Activated T-helper 17 cell treated with anti-CD3 and anti-CD28 coated beads, Interleukin-2, amount 50 U/mL, for 72 hours (primary cell): ENCODE measurements around the gene PELI2. TPM values are rescaled to one million over a fixed set of nuclear protein-coding genes. Genes with fewer than 3 reads are reported as not detected.

Experiments used
- ATAC-seq: fragments of 150-1000 bp; cut with Tn5 transposase; replicated peaks from 2 replicates; pipeline ENCODE4 v1.10.0; 2021; ENCODE audit warnings: mild to moderate bottlenecking, moderate library complexity
- H3K27ac Mint-ChIP-seq: one replicate; pipeline ENCODE4 v1.8.0; 2022; ENCODE audit warnings: mixed read lengths
- H3K27me3 Mint-ChIP-seq: one replicate; pipeline ENCODE4 v1.8.0; 2022; ENCODE audit warnings: mixed read lengths
- H3K36me3 Mint-ChIP-seq: one replicate; pipeline ENCODE4 v1.8.0; 2022; ENCODE audit warnings: low read depth, mild to moderate bottlenecking, mixed read lengths
- H3K4me1 Mint-ChIP-seq: one replicate; pipeline ENCODE4 v1.8.0; 2022; ENCODE audit warnings: mixed read lengths
- H3K4me3 Mint-ChIP-seq: one replicate; pipeline ENCODE4 v1.8.0; 2022; ENCODE audit warnings: mild to moderate bottlenecking, mixed read lengths
- H3K9me3 Mint-ChIP-seq: one replicate; pipeline ENCODE4 v1.8.0; 2022; ENCODE audit warnings: mixed read lengths
- total RNA-seq, 2 donors: library from RNA; stranded (reverse); gene quantifications; one replicate each; pipeline ENCODE4 v1.2.3, GENCODE V29; 2022

Gene PELI2
- total RNA-seq, 2 donors from 2014 or later, result 1.0 to 2.3 TPM

DNA sequence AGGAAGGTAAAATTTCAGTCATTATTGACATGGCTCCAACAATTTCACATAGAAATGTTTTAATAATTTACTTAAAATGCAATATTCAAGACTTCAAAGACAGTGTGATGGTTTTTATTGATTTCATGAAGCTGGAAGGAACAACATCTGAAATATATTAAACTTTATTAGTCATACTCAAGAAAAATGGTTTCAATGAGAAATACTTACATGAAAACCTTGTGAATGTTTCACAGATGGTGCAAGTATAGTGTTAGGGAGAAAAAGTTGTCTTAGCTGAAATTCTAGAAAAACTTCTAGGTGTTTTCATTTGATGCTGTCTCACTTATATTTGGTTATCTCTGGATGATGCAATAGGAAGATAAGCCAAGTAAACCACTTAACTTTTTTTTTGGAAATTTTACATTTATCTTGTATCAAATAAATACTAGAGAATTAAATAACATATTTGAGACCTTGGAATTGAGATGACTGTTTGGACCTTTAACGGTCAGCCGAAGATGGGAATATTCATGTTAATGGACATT lies 65.5 kb downstream of the PELI2 start:
- Mint-ChIP-seq H3K27ac (no peak overlapping the region), H3K9me3 (peaks cover 6% of the 10 kb centered on the region), H3K36me3 (peaks cover 29% of the 10 kb centered on the region), H3K27me3 (no peaks in the 10 kb centered on the region), H3K4me1 (peaks cover 12% of the 10 kb centered on the region), H3K4me3 (no peak overlapping the region)
- no peak for ATAC-seq

DNA sequence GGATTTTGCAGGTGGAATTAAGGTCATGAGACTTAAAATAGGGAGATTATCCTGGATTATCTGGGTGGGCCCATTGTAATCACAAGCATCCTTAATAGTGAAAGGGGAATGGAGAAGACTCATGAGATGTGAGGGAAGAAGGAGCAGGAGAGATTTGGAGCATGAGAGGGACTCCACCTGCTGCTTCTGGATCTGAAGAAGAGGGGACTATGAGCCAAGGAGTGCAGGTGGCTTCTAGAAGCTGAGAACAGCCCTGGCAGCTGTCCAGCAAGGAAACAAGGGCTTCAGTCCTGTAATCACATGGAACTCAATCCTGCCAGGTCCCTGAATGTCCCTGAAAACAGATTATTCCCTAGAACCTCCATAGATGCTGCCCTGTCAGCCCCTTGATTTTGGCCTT lies 67.8 kb downstream of the PELI2 start:
- H3K4me1 Mint-ChIP-seq, result peaks cover 6% of the 10 kb centered on the region
- no peaks in the 10 kb centered on the region for H3K27me3 Mint-ChIP-seq
- H3K36me3 Mint-ChIP-seq, result peaks cover 10% of the 10 kb centered on the region
- peaks cover 3% of the 10 kb centered on the region for H3K9me3 Mint-ChIP-seq
- no peak for ATAC-seq
- no peak overlapping the region for H3K27ac Mint-ChIP-seq
- no peak overlapping the region for H3K4me3 Mint-ChIP-seq

DNA sequence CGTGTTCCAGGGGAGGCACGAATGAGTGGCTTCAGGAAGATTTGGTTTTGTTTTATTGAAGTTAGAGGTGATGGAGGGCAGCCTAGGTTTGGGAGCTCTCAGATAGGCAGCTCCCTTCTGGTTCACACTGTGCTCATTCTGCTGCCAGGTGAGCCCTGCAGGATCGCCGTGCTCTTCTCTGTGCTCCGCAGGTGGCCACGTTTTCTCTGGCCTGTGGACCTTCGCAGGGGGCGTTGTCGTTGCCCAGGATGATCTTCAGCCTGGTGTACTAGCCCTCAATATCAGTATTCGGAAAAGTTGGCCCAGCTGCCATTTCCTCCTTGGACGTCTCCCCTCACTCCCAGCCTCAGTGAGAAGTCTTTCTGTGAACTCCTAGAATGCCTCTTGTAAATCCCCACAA lies 69.5 kb downstream of the PELI2 start:
- no peak for ATAC-seq
- Mint-ChIP-seq H3K36me3 (no peaks in the 10 kb centered on the region), H3K4me3 (no peak overlapping the region), H3K9me3 (no peaks in the 10 kb centered on the region), H3K27me3 (no peaks in the 10 kb centered on the region), H3K27ac (no peak overlapping the region), H3K4me1 (no peaks in the 10 kb centered on the region)

DNA sequence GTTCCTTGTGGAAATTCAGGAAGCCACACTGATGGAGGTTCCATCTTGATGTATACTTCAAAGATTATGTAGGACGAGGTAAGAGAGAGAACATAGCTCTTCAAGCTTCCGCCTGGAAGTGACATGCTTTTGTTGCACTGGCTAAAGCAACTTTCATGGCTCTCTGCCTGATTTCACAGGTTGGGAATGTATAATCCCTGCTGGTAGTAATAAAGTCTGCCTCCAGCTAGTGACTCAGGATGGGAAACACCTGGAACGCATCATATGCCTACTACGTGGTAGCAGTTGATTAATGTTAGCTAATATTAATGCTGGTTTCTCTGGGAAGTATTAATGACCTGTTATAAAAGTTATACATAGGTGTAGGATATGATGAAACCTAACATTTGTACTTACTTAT lies 71.1 kb downstream of the PELI2 start:
- ATAC-seq, result no peak
- H3K36me3 Mint-ChIP-seq, result no peaks in the 10 kb centered on the region
- no peaks in the 10 kb centered on the region for H3K4me1 Mint-ChIP-seq
- H3K4me3 Mint-ChIP-seq, result no peak overlapping the region
- no peaks in the 10 kb centered on the region for H3K27me3 Mint-ChIP-seq
- H3K27ac Mint-ChIP-seq, result no peak overlapping the region
- H3K9me3 Mint-ChIP-seq, result no peaks in the 10 kb centered on the region

DNA sequence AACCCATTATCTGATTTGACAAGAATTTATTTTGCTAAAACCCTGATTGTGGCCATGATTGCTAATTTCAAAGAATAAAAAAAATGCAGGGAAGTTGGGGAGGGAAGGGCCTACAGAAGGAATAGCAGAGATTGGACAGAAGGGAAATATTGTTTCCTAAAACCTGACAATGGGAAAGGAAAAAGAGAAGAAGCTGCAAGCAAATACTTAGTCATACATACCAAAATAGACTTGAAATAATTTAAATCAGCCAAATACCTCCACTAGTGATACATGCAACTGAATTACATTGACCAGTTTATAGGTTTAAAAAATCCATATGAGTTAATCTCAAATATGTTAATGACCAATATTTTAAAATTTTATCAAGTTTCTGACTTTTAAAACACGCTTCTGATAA lies 75.1 kb downstream of the PELI2 start:
- no peak overlapping the region for H3K27ac Mint-ChIP-seq
- peaks cover 7% of the 10 kb centered on the region for H3K4me1 Mint-ChIP-seq
- no peaks in the 10 kb centered on the region for H3K27me3 Mint-ChIP-seq
- H3K9me3 Mint-ChIP-seq, result no peaks in the 10 kb centered on the region
- no peak overlapping the region for H3K4me3 Mint-ChIP-seq
- no peaks in the 10 kb centered on the region for H3K36me3 Mint-ChIP-seq
- no peak for ATAC-seq

DNA sequence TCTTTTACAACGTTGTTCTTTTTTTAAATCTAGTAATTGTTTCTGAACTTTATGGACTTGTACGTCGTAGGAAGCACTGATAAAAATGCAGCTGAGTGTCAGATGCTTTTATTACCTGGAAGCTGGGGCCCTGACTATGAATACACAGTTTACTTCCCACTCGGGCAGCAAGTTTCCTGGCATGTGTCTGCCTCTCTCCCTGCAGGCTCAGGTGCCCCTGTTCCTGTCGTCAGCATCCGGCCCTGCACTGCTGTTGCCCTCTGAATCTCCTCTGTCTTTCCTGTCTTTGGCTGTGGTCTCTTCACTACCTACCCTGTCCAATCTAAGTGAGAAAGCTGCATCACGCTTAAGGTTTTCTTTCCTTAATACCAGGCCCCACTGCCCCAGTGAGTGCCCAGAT lies 75.8 kb downstream of the PELI2 start:
- no peaks in the 10 kb centered on the region for H3K27me3 Mint-ChIP-seq
- H3K4me3 Mint-ChIP-seq, result no peak overlapping the region
- no peak overlapping the region for H3K27ac Mint-ChIP-seq
- no peak for ATAC-seq
- peaks cover 7% of the 10 kb centered on the region for H3K4me1 Mint-ChIP-seq
- H3K36me3 Mint-ChIP-seq, result no peaks in the 10 kb centered on the region
- no peaks in the 10 kb centered on the region for H3K9me3 Mint-ChIP-seq

DNA sequence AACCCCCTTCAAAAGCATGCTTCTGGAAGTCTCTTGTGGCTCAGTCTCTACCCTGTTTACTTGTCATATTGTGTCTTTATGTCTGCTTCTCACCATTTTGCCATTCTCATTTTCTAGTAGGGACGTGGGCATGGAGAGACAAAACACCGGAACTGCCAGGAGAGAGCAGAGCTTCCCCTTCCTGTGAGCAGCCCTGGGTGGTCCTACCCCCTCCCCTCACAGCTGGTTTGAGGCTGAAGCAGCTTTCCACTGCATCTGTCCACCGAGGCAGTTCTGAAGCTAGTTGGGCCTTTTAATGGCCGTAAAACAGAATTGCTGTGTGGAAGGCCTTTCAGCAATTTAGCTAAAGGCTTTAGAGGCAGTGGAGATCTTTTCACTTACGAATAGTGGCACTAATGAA lies 77.0 kb downstream of the PELI2 start:
- ATAC-seq, result no peak
- no peak overlapping the region for H3K27ac Mint-ChIP-seq

DNA sequence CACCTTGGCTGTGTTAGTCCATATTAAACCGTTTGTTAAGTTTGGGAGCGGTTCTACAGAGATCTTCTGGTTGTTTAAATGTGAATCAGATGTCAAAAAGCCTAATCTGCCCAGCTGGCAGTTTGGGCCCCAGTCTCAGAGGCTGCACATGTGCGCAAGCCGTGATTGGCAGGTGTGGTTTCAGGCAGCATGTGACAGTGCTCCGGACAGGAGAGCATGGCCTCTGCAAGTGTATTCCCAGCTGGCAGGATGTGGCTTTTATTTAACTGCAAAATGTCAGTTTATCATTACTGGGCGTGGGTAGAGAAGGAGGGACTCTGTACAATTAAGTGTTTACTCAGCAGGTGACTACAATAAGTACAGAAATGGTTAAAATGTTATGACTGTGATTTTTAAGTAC lies 77.5 kb downstream of the PELI2 start:
- Mint-ChIP-seq H3K27me3 (no peaks in the 10 kb centered on the region), H3K9me3 (no peaks in the 10 kb centered on the region), H3K36me3 (no peaks in the 10 kb centered on the region), H3K4me1 (peaks cover 7% of the 10 kb centered on the region), H3K27ac (no peak overlapping the region), H3K4me3 (peak overlapping the region; percentile 35)
- peak; percentile 78 for ATAC-seq

More for the DNA sequence above, 77.0 kb downstream of the PELI2 start:
- Mint-ChIP-seq H3K27me3 (no peaks in the 10 kb centered on the region), H3K36me3 (no peaks in the 10 kb centered on the region), H3K4me3 (no peak overlapping the region), H3K4me1 (peaks cover 7% of the 10 kb centered on the region), H3K9me3 (no peaks in the 10 kb centered on the region)

DNA sequence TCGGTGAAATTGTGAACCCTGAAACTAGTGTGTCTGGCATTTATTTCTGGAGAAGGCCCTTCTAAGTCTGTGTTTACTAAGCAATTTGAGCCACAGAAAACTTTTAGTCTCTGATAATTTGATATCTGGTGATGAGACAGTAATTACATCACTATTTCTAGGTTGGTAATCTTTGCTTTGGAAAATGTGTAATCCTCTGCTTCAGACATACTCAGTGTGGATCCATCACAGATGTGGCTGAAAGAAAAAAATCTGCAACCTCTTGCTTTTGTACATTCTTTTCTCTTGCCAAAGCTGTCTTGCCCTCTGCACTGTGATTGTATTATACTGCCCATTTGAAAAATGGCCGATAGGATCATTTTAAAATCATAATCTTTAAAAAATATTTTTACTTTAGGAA lies 78.1 kb downstream of the PELI2 start:
- Mint-ChIP-seq H3K4me1 (peaks cover 7% of the 10 kb centered on the region), H3K27ac (no peak overlapping the region), H3K36me3 (no peaks in the 10 kb centered on the region), H3K9me3 (no peaks in the 10 kb centered on the region), H3K4me3 (no peak overlapping the region), H3K27me3 (no peaks in the 10 kb centered on the region)
- ATAC-seq, result no peak

DNA sequence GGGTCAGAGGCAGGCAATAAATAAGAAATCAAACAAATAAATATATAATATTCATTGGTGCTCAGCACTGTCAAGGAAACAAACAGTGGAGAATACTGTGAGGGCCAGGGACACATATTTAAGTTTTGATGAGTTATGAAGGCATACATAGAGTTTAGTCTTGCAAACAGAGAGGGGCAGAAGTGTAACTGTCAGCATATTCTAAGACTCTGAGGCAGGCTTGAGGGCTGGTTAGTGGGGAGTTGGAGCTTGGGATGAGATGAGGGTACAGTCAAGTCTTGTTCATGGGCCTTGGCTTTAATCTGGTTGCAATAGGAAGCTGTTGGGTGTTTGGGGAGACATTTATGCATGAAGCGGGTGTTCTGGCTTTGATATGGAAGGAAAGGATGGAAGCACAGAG lies 78.9 kb downstream of the PELI2 start:
- ATAC-seq, result no peak
- H3K4me3 Mint-ChIP-seq, result no peak overlapping the region
- no peak overlapping the region for H3K27ac Mint-ChIP-seq
- H3K36me3 Mint-ChIP-seq, result no peaks in the 10 kb centered on the region
- H3K9me3 Mint-ChIP-seq, result no peaks in the 10 kb centered on the region
- H3K27me3 Mint-ChIP-seq, result no peaks in the 10 kb centered on the region
- H3K4me1 Mint-ChIP-seq, result peaks cover 7% of the 10 kb centered on the region

DNA sequence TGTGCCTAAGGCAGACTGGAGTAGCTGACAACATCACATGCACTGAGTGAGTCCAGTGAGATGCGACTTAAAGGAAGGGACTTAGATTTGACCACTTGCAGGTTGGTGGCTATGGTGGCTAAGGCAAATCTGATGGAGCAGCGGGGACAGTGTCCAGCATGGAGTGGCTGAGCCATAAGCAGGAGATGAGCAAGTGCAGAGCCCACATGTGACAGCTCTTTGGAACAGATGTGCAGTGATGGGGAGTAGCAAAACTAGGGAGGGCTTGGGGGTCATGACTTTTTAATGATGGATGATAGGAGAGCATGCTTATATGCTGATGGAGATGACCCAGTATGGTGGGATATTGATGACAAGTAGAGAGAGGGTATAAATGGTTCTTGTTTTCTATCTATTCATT lies 80.2 kb downstream of the PELI2 start:
- peaks cover 7% of the 10 kb centered on the region for H3K4me1 Mint-ChIP-seq
- no peak overlapping the region for H3K4me3 Mint-ChIP-seq
- no peaks in the 10 kb centered on the region for H3K27me3 Mint-ChIP-seq
- no peak overlapping the region for H3K27ac Mint-ChIP-seq
- ATAC-seq, result no peak
- H3K9me3 Mint-ChIP-seq, result no peaks in the 10 kb centered on the region
- H3K36me3 Mint-ChIP-seq, result no peaks in the 10 kb centered on the region

DNA sequence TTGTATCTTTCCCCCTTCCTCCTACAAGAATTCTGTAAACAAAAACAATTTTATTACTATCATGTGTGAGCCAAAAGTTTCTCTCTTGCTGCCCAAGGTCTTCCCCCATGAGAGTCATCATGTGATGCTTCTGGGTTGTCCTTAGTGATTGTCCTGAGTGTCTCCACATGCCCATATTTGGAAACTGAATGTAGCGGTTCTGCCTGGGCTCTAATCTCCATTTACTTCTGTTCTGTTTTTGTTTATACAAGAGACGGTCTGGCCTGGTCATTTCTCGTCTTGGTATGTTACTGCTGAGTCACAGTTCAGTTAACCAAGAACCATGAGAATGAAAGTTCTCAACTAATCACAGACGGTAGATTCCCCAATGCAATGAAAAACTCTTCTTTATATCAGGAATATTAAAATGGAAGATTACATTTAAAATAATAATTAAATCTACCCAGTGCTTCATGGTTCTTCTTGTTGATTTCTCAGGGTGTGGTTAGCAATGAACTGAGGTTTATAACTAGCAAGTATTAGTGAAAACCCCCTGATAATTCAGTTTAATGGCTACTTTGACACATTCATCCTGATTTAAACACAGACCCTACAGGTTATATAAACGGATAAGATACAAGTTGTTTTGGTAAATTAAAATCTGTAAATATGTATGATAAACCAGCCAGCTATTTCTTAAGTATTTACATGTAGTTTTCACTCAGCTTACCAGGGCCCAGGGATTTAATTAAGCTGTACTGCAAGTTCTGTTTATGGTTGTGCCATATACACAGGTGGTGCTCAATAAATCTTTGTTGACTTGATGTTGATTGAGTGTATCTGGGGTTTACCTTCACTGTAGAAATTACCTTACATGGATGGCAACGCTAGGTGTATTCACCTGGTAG lies 81.1 kb downstream of the PELI2 start:
- H3K4me3 Mint-ChIP-seq, result no peak overlapping the region
- no peak for ATAC-seq
- peaks cover 7% of the 10 kb centered on the region for H3K4me1 Mint-ChIP-seq
- no peak overlapping the region for H3K27ac Mint-ChIP-seq
- H3K9me3 Mint-ChIP-seq, result no peaks in the 10 kb centered on the region
- no peaks in the 10 kb centered on the region for H3K27me3 Mint-ChIP-seq
- no peaks in the 10 kb centered on the region for H3K36me3 Mint-ChIP-seq

DNA sequence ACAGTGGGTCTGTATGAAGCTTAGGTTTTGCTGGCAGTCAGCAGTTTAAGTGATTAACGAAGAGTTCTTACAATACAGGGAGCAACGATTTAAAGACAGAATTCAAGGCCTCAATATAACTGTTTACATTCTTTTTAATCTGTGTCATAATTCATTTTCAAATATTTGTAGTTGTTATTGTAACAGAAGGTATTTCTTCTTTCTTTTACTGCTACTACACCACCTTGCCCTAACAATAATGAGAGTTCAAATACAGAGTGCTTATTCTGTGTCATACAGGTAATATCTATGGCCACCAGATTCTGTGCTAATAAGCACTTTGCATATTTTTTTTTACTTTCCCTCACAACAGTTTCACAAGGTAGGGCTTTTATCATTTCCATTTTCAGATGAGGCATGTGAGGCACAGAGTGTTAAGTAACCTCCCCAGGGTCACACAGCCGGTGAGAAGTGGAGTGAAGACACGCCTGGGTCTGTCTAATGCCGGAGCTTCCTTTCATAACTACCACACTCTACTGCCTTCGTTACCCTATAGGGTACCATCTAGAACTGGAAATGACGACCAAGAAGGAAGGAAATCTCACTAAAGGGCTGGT lies 81.9 kb downstream of the PELI2 start:
- Mint-ChIP-seq H3K4me1 (peaks cover 7% of the 10 kb centered on the region), H3K27me3 (no peaks in the 10 kb centered on the region), H3K9me3 (no peaks in the 10 kb centered on the region), H3K4me3 (no peak overlapping the region), H3K36me3 (no peaks in the 10 kb centered on the region), H3K27ac (no peak overlapping the region)
- no peak for ATAC-seq

DNA sequence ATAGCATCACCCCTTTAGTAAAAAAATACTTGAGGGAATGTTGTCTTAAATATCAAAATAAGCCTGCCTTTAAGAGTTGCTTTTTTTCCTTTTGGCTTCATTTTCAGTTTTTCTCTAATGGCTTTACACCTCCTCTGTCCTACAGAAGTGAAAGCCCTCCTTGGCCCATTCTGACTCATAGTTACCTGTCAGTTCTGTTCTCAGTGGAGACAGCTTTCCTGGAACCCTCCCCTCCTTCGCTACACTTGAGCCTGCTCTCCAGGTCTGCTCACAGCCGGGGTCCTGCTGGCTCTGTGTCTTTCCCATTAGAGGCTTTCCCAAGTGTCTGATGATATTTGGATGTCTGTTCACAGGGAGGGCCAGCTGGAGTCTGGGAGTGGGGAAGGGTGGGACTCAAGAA lies 84.0 kb downstream of the PELI2 start:
- peak; percentile 68 for ATAC-seq
- H3K9me3 Mint-ChIP-seq, result no peaks in the 10 kb centered on the region
- no peak overlapping the region for H3K27ac Mint-ChIP-seq
- no peaks in the 10 kb centered on the region for H3K27me3 Mint-ChIP-seq
- H3K36me3 Mint-ChIP-seq, result no peaks in the 10 kb centered on the region
- no peak overlapping the region for H3K4me3 Mint-ChIP-seq
- H3K4me1 Mint-ChIP-seq, result no peaks in the 10 kb centered on the region

DNA sequence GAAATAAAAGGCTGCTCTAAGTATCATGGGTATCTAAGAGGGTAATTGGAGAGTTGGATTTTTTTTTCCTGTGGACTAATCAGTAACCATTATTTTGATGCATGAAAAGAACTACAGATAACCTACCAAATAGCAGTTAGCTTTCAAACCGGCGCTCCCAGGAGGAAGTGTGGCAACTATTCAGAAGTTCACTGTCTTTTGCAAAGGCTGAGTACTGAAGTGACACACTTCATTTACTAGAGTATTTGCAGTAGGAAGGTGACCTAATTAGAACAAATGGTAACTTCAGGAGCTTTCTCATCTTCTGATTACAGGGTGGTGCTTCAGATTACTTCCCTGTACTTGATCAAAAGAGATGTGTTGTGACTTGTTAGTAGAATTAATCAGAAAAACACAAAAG lies 87.7 kb downstream of the PELI2 start:
- no peak for ATAC-seq
- H3K36me3 Mint-ChIP-seq, result no peaks in the 10 kb centered on the region
- H3K4me1 Mint-ChIP-seq, result no peaks in the 10 kb centered on the region
- H3K27me3 Mint-ChIP-seq, result no peaks in the 10 kb centered on the region
- no peak overlapping the region for H3K4me3 Mint-ChIP-seq
- H3K27ac Mint-ChIP-seq, result no peak overlapping the region
- no peaks in the 10 kb centered on the region for H3K9me3 Mint-ChIP-seq
